Natural killer cell treated with Interleukin-12 subunit alpha and Interleukin-12 subunit beta and Interleukin-15 and Interleukin-18, amount 100 ng/mL, for 72 hours (primary cell): ENCODE data around the gene SLC39A11. TPM values are rescaled to one million over a fixed set of nuclear protein-coding genes. Genes with fewer than 3 reads are reported as not detected.

Experiments used
- ATAC-seq, 2 donors: fragments of 150-1000 bp; cut with Tn5 transposase in 1 of 2; sonication (Bioruptor Pico), chemical (Tn5 transposase) in 1 of 2; 2 replicates each; pipeline ENCODE4 v1.10.0; 2021
- DNase-seq: peaks from one replicate; pipeline ENCODE4 v3.0.0; 2022; ENCODE audit warnings: low spot score
- H3K27ac Mint-ChIP-seq, 2 donors: 1 replicate in 1 of 2; 2 replicates in 1 of 2; pipeline ENCODE4 v1.8.0; 2022; ENCODE audit warnings: mixed read lengths in 2 of 2, mild to moderate bottlenecking in 1 of 2, moderate library complexity in 1 of 2
- H3K27me3 Mint-ChIP-seq, 2 donors: 1 replicate in 1 of 2; 2 replicates in 1 of 2; pipeline ENCODE4 v1.8.0; 2022; ENCODE audit warnings: mixed read lengths in 2 of 2
- H3K36me3 Mint-ChIP-seq: one replicate; pipeline ENCODE4 v1.8.0; 2022; ENCODE audit warnings: mixed read lengths
- H3K4me1 Mint-ChIP-seq, 2 donors: 1 replicate in 1 of 2; 2 replicates in 1 of 2; pipeline ENCODE4 v1.8.0; 2022; ENCODE audit warnings: low read depth in 2 of 2, mixed read lengths in 2 of 2, mild to moderate bottlenecking in 1 of 2
- H3K4me3 Mint-ChIP-seq: one replicate; pipeline ENCODE4 v1.8.0; 2022; ENCODE audit warnings: mixed read lengths
- H3K9me3 Mint-ChIP-seq: 2 replicates; pipeline ENCODE4 v1.8.0; 2022; ENCODE audit warnings: mixed read lengths
- total RNA-seq, 2 donors: library from RNA; stranded (reverse); gene quantifications; one replicate each; pipeline ENCODE4 v1.2.3, GENCODE V29; 2022

SLC39A11 gene
- total RNA-seq, 2 donors from 2014 or later: 25.6 to 56.1 TPM

DNA sequence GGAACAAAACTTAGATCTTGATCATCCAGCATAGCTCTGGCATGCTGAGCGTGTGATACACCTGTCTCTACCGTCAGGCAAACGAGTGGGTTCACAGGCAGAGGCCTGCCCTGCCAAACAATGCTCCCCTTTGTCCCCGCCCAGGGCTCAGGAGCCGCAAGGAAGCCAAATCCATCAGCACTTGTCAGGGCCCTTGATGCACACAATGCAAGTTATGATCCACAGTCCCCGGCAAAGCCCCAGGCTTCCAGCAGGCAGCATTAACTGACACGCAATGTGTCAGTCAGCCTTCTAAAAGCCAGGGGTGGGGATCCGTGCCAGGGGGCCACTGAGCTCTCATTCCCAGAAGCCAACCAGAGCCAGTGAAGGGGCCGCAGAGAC, 460.9 kb downstream of the SLC39A11 start:
- Mint-ChIP-seq H3K4me3 (no peak overlapping the region), H3K27me3 (peaks cover 16 to 19% of the 10 kb centered on the region in 2 donors), H3K9me3 (no peaks in the 10 kb centered on the region), H3K4me1 (peaks cover 5 to 7% of the 10 kb centered on the region in 2 donors), H3K36me3 (no peaks in the 10 kb centered on the region), H3K27ac (no peak overlapping the region)
- ATAC-seq (no peak), DNase-seq (no peak)

DNA sequence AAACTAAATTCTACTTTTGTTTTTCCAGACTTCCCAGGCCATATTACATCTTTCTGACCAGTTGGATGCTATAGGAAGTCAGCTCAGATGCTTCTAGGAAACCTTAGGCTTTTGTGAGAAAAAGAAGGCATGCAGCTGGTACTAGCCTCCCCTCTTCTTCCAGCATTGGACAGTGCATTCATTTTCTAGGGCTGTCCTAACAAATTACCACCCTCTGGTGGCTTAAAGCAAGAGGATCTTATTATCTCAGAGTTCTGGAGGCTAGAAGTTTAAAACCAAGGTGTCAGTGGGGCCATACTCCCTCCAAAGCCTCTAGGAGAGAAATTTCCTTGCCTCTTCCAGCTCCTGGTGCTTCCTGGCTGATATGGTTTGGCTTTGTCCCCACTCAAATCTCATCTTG, 467.8 kb downstream of the SLC39A11 start:
- Mint-ChIP-seq H3K27me3 (peaks cover 27 to 64% of the 10 kb centered on the region in 2 donors), H3K4me1 (no peaks in the 10 kb centered on the region), H3K36me3 (no peaks in the 10 kb centered on the region), H3K9me3 (peaks cover 5% of the 10 kb centered on the region), H3K27ac (no peak overlapping the region), H3K4me3 (no peak overlapping the region)
- ATAC-seq (no peak), DNase-seq (no peak)

DNA sequence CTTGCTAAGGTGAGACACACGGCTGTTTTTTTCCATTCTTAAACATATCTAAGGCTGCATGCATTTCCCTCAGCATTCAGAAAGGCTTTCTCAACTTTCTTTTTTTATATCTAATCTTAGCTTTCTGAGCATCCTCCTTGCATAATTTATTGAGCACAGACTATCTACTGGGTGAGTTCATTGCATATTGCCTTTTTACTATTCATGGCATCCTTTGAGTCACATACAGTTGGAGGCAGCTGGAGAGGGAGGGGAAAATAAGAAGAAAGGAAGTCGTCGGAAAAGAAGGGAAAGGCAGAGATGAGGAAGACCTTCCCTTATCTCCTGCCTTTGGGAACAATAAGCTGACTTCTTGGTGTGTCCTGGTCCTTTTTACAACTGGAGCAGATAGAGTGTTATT, 468.3 kb downstream of the SLC39A11 start:
- Mint-ChIP-seq H3K36me3 (no peaks in the 10 kb centered on the region), H3K4me3 (no peak overlapping the region), H3K27ac (no peak overlapping the region), H3K9me3 (peaks cover 5% of the 10 kb centered on the region), H3K27me3 (peaks cover 32 to 68% of the 10 kb centered on the region in 2 donors), H3K4me1 (no peaks in the 10 kb centered on the region)
- ATAC-seq (no peak), DNase-seq (no peak)

DNA sequence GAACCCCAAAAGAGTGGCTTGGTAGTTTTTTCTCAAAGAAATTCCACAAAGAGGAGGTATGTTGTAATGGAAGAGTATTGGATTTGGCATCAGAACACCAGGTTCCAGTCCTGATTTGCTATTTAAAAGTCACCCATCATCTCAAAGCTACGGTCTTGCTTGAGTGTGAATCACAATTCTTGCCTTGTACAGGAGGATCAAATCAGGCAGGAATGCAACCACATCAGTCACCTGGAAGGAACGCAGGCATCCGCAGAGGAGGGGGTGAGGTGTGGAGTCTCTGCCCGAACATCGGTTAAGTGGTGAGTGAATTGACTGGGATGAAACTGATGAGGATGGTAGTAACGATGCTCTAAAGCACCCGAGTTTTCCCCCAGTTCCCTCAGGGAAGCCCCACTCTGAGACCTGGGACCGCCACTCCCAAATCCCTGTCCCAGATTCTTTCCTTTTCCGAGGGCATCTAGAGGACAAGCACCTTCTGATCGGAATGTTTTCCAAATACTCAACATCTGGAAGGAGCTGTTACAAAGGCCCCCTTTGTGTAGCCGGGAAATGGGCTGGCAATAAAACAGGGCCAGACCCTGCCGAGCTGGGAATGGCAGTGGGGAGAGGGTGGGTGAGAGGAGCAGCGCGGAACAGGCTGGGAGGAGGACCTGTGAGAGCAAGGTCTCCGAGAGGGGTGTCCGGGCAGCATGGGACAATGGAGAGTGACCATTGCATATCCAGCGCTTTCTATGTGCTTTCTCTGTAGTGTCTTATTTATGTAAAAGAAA, 469.6 kb downstream of the SLC39A11 start:
- Mint-ChIP-seq H3K4me1 (peaks cover 6% of the 10 kb centered on the region in 2 donors), H3K27me3 (peaks cover 31 to 72% of the 10 kb centered on the region in 2 donors), H3K36me3 (no peaks in the 10 kb centered on the region), H3K27ac (no peak overlapping the region), H3K9me3 (peaks cover 5% of the 10 kb centered on the region), H3K4me3 (no peak overlapping the region)
- ATAC-seq (no peak), DNase-seq (no peak)

DNA sequence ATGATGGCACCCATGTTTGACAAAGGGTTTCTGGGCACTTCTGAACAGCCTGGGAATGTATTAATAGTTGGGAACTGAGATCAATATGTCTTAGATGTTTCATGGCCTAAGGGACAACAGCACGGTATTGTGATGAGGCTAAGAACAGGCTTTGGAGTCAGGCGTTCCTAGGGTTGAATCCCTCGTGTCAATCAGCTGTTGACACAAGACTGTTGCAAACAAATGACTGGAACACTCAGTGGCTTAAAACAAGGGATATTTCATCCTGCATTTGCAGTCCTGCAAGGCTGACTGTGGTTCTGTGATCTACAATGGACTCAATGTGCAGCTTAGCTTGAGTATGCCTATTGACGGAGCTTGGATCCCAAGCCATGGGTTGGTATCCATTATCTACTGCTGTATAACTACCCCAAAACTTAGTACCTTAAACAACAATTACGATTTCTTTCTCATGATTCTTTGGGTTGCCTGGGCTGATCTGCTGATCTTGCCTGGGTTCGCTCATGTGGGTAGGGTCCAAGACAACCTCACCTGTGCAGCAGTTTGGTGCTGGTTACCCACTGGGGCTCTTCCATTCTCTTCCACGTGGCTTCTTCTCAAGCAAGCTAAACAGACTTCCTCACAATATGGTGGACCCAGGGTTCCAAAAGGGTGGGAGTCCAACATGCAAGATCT, 472.4 kb downstream of the SLC39A11 start:
- no peaks in the 10 kb centered on the region for H3K9me3 Mint-ChIP-seq
- H3K27ac Mint-ChIP-seq: no peak overlapping the region
- H3K36me3 Mint-ChIP-seq: no peaks in the 10 kb centered on the region
- H3K4me1 Mint-ChIP-seq: peaks cover 7 to 9% of the 10 kb centered on the region in 2 donors
- no peak for DNase-seq
- H3K27me3 Mint-ChIP-seq: peaks cover 30 to 60% of the 10 kb centered on the region in 2 donors
- no peak for ATAC-seq
- no peak overlapping the region for H3K4me3 Mint-ChIP-seq

DNA sequence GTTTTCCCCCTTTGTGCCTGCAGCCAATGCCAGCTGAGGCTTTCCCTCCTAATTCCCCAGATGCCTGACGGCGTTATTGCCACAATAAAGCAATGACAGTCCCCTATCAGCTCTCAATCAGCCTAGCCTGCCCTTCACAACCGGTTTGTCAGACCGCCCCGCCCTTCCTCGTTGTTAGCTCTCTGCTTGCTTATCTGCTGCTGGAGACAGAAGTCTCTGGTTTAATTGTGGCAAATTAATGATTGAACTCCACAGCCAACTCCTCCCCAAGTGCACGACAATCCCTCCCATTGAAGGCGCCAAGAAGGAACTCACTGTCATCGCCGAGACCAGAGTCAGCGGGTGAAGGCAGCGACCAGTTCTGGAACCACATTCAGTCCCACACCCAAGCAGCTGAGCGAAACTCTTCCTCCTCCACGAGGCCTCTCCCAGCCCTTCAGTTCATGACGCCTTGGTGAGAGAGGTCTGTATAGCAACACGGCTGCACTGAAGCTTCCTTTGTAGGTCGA, 474.4 kb downstream of the SLC39A11 start:
- Mint-ChIP-seq H3K27ac (no peak overlapping the region), H3K4me3 (peak overlapping the region; percentile 53), H3K27me3 (peaks cover 36 to 57% of the 10 kb centered on the region in 2 donors), H3K9me3 (no peaks in the 10 kb centered on the region), H3K4me1 (peaks cover 7 to 9% of the 10 kb centered on the region in 2 donors), H3K36me3 (no peaks in the 10 kb centered on the region)
- DNase-seq (no peak), ATAC-seq (no peak)

DNA sequence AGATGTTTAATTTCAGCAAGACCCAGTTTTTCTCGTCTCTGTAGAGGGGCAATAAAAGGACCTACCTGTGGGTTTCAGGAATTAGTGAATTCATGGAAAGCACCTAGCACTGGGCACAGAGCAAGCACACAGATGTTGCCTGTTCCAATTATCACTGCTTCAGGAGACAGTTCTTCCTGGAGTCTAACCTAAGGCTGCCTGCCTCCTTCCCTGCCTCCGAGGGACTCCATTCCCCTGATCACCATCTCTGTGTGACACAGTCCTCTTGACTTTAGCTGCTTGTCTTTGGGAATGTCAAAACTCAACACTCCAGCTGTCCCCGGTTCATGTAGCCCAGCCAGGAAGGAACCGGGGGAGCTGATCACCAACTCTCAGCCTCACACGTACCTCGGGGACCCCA, 474.9 kb downstream of the SLC39A11 start:
- no peak for DNase-seq
- no peak for ATAC-seq
- no peaks in the 10 kb centered on the region for H3K36me3 Mint-ChIP-seq
- no peak overlapping the region for H3K27ac Mint-ChIP-seq
- peaks cover 34 to 52% of the 10 kb centered on the region in 2 donors for H3K27me3 Mint-ChIP-seq
- no peaks in the 10 kb centered on the region for H3K9me3 Mint-ChIP-seq
- H3K4me3 Mint-ChIP-seq: no peak overlapping the region
- peaks cover 7 to 9% of the 10 kb centered on the region in 2 donors for H3K4me1 Mint-ChIP-seq

DNA sequence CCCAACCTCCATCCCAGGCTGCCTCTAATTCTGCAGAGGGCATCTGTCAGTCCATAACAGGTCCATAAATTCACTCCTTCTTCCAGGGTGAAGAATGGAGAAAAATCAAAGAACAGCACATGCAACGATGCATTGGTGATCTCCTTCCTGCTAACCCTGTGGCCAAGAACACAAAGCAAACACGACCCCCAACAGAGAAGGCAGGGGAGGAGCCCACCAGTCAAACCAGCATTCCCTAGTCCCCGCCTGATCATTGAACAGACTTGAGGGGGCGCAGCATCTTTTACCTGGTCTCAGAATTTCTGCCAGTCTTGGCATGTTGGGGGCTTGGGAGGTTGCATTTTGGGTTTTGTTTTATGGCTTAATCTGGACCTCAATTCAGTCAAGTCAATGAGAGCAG, 476.0 kb downstream of the SLC39A11 start:
- Mint-ChIP-seq H3K9me3 (no peaks in the 10 kb centered on the region), H3K27me3 (peaks cover 34 to 43% of the 10 kb centered on the region in 2 donors), H3K4me3 (no peak overlapping the region), H3K27ac (no peak overlapping the region), H3K4me1 (peaks cover 7 to 9% of the 10 kb centered on the region in 2 donors), H3K36me3 (no peaks in the 10 kb centered on the region)
- DNase-seq: no peak
- ATAC-seq: no peak

DNA sequence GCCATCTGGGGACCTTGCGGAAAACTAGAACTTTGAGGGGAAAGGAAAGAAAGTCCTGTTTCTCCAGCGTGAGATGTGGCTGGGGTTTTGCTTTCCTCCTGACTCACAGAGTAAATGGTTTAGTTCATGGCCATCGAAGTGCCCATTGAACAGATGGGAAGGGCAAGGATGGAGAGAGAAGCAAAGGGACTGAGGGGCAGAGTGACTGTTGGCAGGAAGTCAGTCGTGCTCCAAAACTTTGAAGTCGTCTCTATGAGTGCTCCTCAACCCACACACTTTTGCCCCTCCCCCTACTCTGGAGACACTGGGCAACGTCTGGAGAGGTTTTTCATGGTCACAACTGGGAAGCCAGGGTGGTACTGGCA, 476.9 kb downstream of the SLC39A11 start:
- Mint-ChIP-seq H3K27me3 (peaks cover 34 to 46% of the 10 kb centered on the region in 2 donors), H3K27ac (no peak overlapping the region), H3K4me1 (peaks cover 7 to 9% of the 10 kb centered on the region in 2 donors), H3K4me3 (no peak overlapping the region), H3K9me3 (no peaks in the 10 kb centered on the region), H3K36me3 (no peaks in the 10 kb centered on the region)
- DNase-seq (no peak), ATAC-seq (no peak)

DNA sequence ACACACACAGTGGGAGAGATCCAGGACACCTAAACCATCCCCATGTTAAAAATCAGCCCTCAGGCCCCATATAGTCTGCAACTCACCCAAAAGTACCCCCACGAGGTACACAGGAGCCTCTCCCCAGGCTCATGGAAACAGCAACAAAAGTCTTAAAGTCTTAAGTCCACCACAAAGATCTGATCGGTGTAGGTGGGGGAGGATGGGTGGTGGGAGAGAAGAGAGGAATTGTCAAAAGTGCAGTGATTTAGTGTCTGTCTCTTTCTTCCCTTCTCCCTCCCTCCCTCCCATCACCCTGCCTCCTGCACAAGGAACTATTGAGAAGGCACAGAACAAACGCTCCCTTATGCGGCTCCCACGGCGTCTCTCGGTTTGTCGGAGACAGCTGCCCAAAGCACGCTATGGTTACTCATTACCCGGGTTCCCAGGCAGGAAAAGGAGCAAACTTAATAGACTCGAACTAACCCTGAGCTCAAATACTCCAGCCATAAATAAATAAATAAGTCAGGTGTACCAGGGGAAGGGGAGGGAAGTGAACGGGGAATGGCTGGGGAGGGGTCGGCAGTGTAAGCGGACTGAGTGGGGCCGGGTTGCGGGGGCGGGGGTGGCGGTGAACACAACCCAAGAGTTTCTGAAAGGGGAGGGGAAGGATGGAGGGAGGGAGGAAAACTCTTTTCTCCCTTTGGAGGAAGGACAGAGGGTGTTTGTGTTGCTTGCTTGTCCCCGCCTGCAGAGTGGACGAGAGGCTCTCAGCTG, 477.4 kb downstream of the SLC39A11 start:
- H3K4me3 Mint-ChIP-seq: no peak overlapping the region
- peaks cover 7 to 9% of the 10 kb centered on the region in 2 donors for H3K4me1 Mint-ChIP-seq
- DNase-seq (no peak), ATAC-seq (no peak)
- peaks cover 34 to 46% of the 10 kb centered on the region in 2 donors for H3K27me3 Mint-ChIP-seq
- H3K27ac Mint-ChIP-seq: no peak overlapping the region
- no peaks in the 10 kb centered on the region for H3K36me3 Mint-ChIP-seq
- no peaks in the 10 kb centered on the region for H3K9me3 Mint-ChIP-seq

DNA sequence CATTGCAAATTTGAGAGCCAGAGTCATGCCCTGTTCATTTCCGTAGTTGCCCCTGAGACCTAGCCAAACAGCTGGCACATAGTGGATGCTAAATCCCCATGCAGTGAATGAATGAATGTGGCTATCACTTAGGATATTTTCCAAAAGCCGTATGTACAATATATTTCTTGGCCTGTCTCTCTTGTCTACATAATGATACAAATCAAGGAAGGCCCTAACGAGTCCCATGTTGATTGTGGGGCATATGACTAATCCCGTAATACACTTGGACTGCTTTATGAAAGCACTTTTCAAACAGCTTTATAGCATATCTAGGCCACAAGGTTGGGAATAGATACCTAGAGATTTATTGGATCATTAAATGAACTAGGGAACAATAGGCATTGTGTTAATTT, 478.0 kb downstream of the SLC39A11 start:
- no peaks in the 10 kb centered on the region for H3K36me3 Mint-ChIP-seq
- peaks cover 31 to 40% of the 10 kb centered on the region in 2 donors for H3K27me3 Mint-ChIP-seq
- no peak for ATAC-seq
- no peaks in the 10 kb centered on the region for H3K9me3 Mint-ChIP-seq
- no peak overlapping the region for H3K27ac Mint-ChIP-seq
- no peak overlapping the region for H3K4me3 Mint-ChIP-seq
- no peak for DNase-seq
- H3K4me1 Mint-ChIP-seq: peaks cover 7 to 9% of the 10 kb centered on the region in 2 donors

DNA sequence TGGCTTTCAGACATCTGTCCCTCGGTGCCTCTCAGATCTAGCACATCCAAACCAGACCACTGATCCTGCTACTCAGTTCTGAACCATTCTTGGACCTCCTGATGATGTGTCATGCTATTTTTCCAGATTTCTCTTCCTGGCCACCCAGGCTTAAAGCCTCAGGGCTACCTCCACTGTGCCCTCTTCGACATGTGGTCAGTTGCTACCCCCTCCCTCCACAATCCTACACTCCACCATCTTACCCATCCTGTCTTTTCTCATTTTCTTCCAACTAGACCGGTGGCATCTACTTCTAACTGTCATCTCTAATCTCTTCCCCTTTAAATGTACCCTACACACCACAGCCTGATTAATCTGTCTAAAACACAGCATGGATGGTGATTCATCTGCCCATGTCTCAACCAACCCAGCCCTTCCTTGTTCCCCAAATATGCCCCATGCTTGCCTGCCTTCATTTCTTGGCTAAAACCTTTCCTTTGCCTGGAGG, 478.6 kb downstream of the SLC39A11 start:
- Mint-ChIP-seq H3K27me3 (peaks cover 27 to 34% of the 10 kb centered on the region in 2 donors), H3K4me1 (peaks cover 7 to 9% of the 10 kb centered on the region in 2 donors), H3K27ac (no peak overlapping the region), H3K4me3 (no peak overlapping the region), H3K9me3 (no peaks in the 10 kb centered on the region), H3K36me3 (no peaks in the 10 kb centered on the region)
- DNase-seq (no peak), ATAC-seq (no peak)

DNA sequence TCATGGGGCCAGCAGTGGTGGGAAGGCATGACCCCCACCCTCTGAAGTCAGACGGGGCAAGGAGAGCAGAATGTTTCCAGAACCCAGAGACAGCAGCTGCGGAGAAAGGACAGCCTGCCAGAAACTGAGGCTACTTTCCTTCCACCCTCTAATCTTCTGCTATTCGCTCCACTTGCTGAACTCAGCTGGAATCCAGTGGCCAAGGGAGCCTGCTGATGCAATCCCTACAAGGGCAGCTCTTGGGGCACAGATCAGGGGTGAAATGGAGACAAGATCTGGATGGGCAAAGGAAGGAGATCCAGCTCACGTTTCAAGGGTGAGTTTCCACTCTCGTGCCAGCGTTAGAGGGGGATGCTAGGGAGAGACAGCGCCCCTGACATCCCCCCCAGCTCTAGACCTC, 479.1 kb downstream of the SLC39A11 start:
- H3K27ac Mint-ChIP-seq: no peak overlapping the region
- H3K4me1 Mint-ChIP-seq: peaks cover 7 to 8% of the 10 kb centered on the region in 2 donors
- peaks cover 4% of the 10 kb centered on the region for H3K9me3 Mint-ChIP-seq
- no peak overlapping the region for H3K4me3 Mint-ChIP-seq
- peaks cover 27 to 29% of the 10 kb centered on the region in 2 donors for H3K27me3 Mint-ChIP-seq
- no peaks in the 10 kb centered on the region for H3K36me3 Mint-ChIP-seq
- ATAC-seq: no peak
- no peak for DNase-seq
